ENCODE measurements around the gene VCAN.

DNA sequence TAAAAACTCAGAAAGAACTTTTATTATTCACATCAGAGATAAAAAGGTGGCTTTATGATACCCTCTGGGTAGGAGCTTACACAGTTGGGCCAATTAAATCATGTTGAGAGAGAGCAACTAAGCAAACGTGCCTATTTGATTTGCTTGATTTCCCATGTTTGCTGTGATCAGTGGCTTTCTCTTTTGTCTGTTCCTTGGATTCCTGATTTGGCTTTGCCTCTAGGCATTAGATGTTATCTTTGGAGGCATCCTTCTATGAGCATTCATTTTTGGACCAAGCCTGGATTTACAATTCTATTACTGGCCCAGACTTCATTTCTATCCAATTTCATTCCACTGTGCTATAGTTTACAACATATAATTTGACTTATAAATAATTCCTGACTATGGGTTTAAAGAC, 35.9 kb downstream of the VCAN start:
- TF ChIP-seq, protein P1, sequence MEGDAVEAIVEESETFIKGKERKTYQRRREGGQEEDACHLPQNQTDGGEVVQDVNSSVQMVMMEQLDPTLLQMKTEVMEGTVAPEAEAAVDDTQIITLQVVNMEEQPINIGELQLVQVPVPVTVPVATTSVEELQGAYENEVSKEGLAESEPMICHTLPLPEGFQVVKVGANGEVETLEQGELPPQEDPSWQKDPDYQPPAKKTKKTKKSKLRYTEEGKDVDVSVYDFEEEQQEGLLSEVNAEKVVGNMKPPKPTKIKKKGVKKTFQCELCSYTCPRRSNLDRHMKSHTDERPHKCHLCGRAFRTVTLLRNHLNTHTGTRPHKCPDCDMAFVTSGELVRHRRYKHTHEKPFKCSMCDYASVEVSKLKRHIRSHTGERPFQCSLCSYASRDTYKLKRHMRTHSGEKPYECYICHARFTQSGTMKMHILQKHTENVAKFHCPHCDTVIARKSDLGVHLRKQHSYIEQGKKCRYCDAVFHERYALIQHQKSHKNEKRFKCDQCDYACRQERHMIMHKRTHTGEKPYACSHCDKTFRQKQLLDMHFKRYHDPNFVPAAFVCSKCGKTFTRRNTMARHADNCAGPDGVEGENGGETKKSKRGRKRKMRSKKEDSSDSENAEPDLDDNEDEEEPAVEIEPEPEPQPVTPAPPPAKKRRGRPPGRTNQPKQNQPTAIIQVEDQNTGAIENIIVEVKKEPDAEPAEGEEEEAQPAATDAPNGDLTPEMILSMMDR (IDR thresholded peaks at IDR 0.05; ENCODE audit: poor library complexity, severe bottlenecking), result no peak
- TF ChIP-seq RAD21 (conservative IDR thresholded peaks at IDR 0.05), result no peak
- no peak for TF ChIP-seq SMC3 (conservative IDR thresholded peaks at IDR 0.05; ENCODE audit: poor library complexity)
- TF ChIP-seq POLR2AphosphoS5 (IDR thresholded peaks at IDR 0.05), result no peak
- no peak for TF ChIP-seq MXI1 (conservative IDR thresholded peaks at IDR 0.05; ENCODE audit: poor library complexity, severe bottlenecking)
- TF ChIP-seq TAF1 (IDR thresholded peaks at IDR 0.05; ENCODE audit: low read depth), result no peak

Measured in neural cell (in vitro differentiated cells).